ENCODE results near the gene SNX20.

Gene SNX20

GRCh38 chr16:50635505-50636392, 45.4 kb downstream of the SNX20 start:
- DNase-seq (ENCODE audit: low read depth): no peak
- H3K4me3 ChIP-seq (ENCODE audit: low read length): no peak overlapping the region
- TF ChIP-seq CTCF (conservative IDR thresholded peaks at IDR 0.05; ENCODE audit: low read depth, low read length): no peak

- DNase-seq (ENCODE audit: low read depth): no peak
- TF ChIP-seq CTCF (conservative IDR thresholded peaks at IDR 0.05; ENCODE audit: low read depth, low read length): no peak
- no peak overlapping the region for H3K4me3 ChIP-seq (ENCODE audit: low read length)
Observed at GRCh38 chr16:50634947-50635346, 46.2 kb downstream of the SNX20 start.

- DNase-seq (ENCODE audit: low read depth): no peak
- TF ChIP-seq CTCF (conservative IDR thresholded peaks at IDR 0.05; ENCODE audit: low read depth, low read length): no peak
- no peak overlapping the region for H3K4me3 ChIP-seq (ENCODE audit: low read length)
Observed at GRCh38 chr16:50634090-50634489, 47.0 kb downstream of the SNX20 start.

- no peak overlapping the region for H3K4me3 ChIP-seq (ENCODE audit: low read length)
- no peak for DNase-seq (ENCODE audit: low read depth)
- no peak for TF ChIP-seq CTCF (conservative IDR thresholded peaks at IDR 0.05; ENCODE audit: low read depth, low read length)
Observed at GRCh38 chr16:50632927-50633800, 47.9 kb downstream of the SNX20 start.

GRCh38 chr16:50631985-50632576, 49.0 kb downstream of the SNX20 start:
- no peak for TF ChIP-seq CTCF (conservative IDR thresholded peaks at IDR 0.05; ENCODE audit: low read depth, low read length)
- H3K4me3 ChIP-seq (ENCODE audit: low read length): no peak overlapping the region
- no peak for DNase-seq (ENCODE audit: low read depth)

- DNase-seq (ENCODE audit: low read depth): no peak
- H3K4me3 ChIP-seq (ENCODE audit: low read length): no peak overlapping the region
- no peak for TF ChIP-seq CTCF (conservative IDR thresholded peaks at IDR 0.05; ENCODE audit: low read depth, low read length)
Observed at GRCh38 chr16:50631249-50631984, 49.7 kb downstream of the SNX20 start.

All from retinal pigment epithelial cell (primary cell).